IPS DF 4.7 (cell line): ENCODE measurements around the gene UPP2.

Experiments used
- DNase-seq: peaks from one replicate; pipeline ENCODE4 v3.0.0-alpha.2; 2013; ENCODE audit warnings: low spot score; ENCODE audit errors: extremely low read depth

Gene UPP2

DNA sequence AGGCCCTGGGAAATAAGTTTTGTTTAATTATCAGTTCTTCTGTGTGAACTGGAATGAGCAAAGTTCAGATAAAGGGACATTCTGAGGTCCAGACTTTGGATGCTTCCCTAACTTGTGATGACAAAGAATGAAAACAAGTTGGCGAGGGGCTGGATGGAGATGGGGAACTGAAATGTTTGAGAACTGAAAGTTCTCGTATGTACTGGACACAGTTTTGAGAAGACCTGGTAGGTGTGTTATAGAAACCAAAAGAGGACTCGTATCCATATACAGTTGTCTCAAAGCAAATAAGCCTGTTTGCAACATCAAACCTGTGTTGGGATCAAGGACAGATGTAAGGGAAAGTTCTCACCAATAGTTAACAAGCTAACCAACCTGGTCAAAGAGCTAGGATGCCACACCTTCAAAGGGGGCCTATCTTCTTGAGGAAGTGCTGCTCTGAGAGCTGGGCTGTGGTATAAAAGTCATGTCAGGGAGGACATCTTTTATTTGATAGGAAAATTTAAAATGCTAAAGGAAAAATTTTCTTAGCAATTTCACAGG, at the start of gene UPP2:
Gene UPP2, plus strand, starts transcription at position 493 of the 543 bp plus-strand sequence. CDS start 188 bp downstream, outside the sequence.
- no peak for DNase-seq

DNA sequence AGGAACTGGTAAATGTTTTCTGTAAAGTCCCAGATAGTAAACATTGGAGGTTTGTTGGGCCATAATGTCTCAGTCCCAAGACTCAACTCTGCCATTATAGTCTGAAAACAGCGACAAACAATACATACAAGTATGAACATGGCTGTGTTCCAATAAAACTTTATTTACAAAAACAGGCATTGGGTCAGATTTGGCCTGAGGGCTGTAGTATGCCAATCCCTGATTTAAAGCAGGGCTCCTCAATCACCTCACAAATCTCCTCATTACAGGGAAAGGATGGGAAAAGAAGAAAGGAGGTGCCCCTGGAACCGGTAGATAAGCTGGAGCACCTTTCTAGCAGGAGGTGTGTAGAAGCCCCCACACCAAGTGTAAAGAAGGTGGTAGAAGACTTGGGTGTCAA, 48.9 kb upstream of the UPP2 start:
- no peak for DNase-seq

DNA sequence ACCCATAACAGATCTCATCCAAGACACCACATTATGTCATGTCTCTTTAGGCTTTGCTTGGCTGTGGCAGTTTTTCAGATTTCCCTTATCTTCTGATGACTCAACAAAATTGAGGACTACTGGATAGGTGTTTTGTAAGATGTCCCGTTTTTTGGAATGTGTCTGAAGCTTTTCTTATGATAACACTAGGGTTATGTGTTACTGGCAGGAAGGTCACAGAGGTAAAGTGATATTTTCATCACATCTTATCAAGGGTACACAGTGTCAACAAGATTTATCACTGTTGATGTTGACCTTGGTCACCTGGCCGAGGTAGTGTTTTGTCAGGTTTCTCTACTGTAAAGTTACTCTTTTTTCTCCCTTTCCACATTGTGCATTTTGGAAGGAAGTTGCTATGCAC, 44.8 kb upstream of the UPP2 start:
- DNase-seq: no peak

DNA sequence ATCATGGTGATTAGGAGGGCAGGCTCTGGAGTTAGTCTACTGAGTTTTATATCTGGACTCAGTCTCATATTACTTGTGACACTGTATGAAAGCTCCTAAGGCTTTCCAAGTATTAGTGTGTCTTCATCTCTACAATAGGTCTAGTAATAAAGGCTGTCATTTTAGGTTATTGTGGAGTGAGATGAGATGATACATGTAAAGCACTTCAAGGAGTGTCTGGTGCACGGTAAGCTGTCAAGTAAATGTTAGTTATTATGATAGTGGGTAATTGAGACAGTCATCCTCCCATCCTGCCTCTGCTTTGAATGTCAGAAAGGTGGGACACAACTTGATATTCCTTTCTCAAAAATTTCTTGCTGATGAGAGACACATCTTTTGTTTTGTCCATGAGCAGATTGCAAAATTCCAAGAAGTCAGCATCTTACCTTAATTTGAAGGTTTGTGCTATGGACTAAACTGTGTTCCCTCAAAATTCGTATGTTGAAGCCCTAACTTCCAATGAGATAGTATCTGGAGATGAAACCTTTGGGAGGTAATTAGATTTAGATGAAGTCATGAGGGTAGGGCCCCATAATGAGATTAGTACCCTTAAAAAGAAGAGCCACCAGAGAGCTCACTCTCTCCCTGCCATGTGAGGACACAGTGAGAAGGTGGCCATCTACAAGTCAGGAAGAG, 41.4 kb upstream of the UPP2 start:
- no peak for DNase-seq

DNA sequence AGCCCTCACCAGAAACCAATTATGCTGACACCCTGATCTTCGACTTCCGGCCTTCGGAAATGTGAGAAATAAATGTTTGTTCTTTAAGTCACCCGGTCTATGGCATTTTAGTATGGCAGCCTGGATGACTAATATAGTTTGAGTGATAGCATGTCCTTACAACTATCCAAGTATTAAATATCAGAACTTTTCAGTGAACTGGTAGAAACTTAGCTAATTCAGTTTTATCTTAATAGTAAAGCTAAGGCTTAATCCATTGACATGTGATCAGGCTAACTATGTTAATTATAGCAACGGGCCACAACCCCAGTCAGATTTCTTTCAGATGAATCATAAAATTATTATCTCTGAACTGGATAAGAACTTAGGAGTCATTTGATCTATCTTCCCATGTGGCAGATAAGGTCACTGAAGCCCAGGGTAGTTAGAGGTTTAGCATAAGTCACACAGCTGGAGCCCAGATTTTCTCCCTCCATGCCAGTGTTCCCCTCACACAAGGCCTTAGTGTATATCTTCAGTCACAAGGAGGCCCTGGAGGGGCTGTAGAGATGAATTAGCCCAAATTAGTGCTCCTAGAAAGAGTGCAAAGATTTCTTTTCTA, 40.7 kb upstream of the UPP2 start:
- no peak for DNase-seq

DNA sequence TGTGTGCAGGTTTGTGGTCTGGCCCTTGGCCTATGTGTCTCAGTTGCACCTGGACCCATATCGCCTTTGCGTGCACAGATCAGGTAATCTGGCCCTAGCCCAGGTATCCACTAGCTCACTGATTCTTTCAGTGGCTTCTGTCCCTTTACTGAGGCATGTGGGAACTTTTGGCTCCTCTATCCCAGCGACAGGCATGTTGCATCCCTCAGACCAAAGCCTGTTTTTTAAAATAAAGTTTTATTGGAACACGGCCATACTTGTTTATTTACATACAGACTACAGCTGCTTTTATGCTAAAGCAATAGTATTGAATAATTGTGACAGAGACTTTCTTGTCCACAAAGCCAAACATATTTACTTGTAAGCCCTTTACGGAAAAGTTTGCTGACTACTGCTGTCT, 39.9 kb upstream of the UPP2 start:
- no peak for DNase-seq

DNA sequence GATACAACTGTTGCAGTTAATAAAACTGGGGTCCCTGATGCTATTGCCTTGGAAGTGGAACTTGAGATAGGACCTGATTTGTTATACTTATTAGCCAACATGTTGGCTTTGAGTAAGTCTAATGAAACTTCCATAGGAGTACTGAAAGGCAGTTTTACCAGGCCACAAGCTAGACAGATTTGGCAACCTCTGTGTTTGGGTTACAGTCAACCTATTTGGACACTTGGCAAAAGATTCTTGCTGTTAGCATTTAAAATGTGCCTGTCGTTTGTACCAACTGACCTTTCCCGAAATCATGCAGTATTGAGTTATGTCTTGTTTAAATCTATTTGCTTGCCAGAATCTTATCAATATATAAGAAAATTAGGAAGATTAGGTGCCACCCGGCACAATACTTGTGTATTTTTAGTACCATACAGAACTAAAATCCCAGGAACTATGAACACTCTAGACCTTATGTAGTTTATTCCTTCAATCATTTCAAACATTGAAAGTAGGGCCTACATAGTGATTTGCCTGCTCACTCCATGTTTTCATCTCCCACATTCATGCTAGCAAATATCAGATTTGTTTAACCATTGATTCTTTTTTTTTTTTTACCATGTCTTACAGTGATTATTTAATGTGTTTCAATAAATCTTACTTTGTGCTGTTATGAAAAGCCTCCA, 35.5 kb upstream of the UPP2 start:
- no peak for DNase-seq

DNA sequence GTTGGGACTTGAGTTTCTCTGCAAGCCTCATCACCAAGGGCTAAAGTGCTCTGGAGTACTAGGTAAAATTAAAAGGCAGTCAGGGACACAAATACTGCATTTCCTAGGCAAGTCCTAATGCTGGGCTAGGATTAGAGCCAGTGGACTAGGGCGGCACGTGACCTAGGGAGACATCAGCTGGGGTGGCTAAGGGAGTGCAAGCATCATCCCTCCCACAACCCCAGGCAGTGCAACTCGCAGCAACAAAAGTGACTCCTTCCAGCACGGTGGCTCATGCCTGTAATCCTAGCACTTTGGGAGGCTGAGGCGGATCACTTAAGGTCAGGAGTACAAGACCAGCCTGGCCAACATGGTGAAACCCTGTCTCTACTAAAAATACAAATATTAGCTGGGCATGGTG, 30.7 kb upstream of the UPP2 start:
- no peak for DNase-seq

DNA sequence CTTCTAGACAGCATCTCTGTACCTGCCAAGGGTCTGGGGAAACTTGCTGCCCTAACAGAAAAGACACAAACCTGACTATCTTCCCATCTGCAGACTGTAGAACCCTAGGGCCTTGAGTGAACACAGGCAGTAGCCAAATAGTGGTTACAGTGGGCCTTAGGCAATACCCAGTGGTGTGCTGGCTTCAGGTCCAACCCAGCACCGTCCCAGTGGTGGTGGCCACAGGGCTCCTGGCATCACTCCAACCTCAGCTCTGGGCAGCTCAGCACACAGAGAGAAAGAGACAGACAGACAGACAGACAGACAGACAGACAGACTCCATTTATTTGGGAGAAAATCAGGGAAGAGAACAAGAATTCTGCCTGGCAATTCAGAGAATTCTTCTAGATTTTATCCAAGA, 29.3 kb upstream of the UPP2 start:
- DNase-seq: no peak

DNA sequence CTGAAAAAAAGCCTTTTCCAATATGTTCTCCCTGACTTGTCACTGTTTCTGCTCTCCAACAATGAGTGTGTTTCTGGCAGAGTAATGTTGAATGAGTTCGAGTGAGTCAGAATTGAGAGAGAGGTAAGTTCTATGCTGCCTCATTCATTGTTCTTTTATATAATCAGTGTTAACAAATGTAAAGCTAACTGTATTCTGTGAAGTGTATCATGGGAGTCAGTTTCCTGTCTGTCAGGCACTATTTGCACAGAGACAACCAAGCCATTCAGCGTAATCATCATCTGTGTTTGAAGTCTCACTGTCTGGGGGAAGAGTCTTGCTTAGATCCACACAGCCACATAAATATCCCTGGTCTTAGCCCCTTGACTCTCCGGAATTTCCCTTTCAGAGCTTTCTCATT, 22.0 kb upstream of the UPP2 start:
- DNase-seq: no peak

DNA sequence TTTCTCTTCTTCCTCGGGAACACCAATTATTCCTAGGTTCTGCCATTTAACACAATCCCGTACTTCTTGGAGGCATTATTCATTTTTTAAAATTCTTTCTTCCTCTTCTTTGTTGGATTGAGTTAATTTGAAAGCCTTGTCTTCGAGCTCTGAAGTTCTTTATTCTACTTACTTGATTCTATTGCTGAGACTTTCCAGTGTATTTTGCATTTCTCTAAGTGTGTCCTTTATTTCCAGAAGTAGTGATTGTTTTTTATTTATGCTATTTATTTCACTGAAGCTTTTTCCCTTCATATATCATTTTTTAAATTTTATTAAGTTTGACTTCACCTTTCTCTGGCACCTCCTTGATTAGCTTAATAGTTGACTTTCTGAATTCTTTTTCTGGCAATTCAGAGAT, 13.6 kb upstream of the UPP2 start:
- no peak for DNase-seq

DNA sequence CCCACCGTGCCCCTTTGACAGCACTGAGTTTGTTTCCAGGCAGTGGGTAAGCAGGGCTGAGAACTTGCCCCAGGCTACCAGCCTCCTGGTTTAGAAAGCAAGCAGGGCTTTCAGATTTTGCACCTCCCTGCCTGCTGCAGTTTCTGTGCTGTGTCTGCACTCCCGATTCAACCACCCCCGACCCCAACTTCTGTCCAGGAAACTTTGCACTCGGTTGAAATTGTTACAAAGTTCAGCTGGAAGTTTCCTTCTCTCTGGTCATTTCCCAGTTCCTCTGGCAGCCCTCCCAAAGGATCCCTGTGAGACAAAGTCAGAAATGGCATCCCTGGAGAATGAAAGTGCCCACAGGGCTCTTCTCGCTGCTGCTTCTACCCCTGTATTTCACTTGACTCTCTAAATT, 12.4 kb upstream of the UPP2 start:
- no peak for DNase-seq

DNA sequence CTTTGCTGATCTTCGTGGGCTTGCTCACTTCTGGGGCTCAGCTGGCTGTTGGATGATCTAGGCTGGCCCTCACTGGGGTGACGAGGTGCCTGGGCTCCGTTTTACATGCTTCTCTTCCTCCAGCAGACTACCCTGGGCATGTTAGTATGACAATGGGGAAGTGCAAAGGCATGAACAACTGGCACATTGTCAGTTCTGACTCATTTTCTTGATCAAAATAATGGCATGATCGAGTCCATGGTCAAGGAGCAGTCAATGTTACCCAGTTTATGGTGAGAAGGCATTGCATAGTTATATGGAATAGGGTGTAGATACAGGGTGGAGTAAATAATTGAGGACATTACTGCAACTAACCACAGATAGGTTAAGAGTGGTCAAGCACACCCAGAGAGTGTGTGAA, 10.0 kb upstream of the UPP2 start:
- DNase-seq: no peak

DNA sequence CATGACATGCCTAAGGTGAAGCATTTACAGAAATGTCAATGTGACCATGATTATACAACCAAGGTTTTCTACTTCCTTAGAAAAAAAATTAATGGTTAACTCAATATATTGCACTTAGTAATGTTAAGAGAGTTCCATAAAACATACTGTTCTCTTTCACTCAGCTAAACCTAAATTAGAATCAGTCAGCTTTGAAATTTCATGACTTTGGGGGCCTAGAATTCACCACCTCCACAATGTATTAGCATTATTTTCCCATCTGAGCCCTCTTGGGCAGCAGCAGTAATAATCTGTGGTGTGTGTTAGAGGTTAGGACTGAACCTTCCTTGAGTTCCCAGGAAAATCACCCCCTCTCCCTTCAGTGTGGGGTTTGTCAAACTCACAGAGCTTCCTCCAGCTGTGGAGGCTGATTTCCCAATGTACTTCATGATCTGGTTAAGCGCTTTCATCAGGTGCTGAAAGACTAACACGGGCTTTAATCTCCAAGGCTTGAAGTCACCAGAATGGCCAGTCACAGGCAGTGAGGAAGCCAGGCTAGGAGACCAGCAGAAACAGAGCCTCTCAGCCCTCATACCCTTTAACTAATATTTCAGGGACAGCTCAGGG, 7.1 kb upstream of the UPP2 start:
- DNase-seq: no peak

DNA sequence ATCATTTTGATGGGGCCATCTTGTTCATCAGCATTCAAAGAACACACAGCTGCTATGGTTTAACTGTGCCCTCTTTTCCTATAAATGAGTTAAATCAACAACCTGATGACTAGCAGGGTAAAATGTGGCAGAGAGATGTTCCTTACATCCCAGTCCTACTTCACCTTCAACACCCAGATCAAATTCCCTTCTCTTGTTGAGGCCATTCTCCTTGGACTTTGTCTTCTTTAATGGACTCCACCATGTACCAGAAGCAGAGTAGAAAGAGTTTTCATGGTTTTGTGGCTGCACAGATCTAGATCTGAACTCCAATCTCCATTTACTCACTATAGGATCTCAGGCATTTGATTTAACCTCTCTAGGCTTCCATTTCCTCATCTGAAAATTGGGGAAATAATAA, 6.4 kb upstream of the UPP2 start:
- no peak for DNase-seq

DNA sequence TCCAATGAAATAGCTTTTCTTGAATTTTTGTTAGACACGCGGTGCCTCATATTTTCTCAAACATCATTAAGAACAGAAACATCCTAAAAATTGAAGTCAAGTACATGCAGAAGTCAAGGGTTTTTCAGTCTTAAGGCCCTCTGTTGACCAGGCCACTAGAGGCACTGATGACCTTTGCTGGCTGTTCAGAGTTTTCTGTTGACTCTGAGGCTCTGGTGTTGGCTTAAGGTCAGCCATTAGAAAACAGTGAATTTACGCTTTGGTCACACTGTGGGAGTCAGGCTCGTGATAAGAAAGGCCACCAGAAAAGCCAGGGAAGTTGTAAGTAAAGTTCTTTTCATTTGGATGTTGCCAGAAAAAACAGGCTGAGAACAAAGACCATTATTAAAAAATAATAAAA, 5.8 kb upstream of the UPP2 start:
- DNase-seq: no peak

DNA sequence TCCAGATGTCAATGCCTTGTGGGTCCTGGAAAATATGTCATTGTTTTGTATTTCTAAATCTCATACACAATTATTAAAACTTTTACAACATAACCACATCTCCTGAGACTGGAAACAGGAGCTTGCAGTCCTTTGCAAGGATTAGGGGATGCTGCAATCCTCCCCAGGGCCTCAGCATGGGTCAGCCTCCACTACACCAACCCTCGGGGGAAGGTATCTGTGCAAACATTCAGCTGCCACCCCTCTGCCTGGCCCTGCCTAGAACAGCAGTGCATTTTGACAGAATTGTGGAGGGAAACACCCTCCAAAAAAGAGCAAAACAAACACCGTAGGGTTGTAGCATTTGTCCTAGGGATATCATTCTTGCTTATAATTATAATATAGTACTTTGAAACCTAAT, 4.2 kb upstream of the UPP2 start:
- DNase-seq: no peak

DNA sequence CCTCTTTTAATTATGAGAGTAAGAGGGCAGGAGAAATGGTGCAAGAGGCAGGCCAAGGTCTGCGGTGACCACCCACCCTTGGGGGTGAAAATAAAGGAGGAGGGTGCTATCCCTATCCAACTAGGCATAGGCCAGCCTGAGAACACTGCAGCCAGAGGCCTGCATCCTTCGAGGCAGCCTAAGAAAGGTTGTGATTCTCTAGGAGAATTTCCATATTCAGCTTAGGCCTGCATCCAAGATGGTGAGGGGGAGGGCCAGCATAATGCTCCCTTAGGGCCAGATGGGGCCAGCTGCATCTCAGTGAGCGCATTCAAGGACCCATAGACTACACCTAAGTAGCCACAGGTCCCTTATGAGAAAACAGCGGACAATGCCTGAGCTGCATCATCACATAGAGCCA, 3.5 kb upstream of the UPP2 start:
- no peak for DNase-seq

DNA sequence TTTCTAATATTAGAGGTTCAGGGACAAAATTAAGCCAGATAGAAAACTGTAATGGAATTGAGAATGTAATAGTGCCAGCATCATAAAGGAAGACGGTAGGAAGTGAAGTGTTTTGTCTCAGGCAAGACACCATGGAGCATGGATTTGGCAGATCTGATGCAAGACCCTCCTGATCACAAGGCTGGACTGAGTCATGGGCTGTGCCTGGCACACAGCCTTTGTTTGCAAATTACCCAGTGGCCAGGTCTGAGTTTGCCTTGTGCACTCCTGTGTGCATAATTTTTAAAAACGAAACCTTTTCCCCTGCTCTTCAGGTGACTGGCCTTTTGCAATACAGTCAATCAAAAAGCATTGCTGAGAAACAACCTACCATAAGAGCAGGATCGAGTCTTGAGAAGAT, 2.0 kb upstream of the UPP2 start:
- DNase-seq: no peak

DNA sequence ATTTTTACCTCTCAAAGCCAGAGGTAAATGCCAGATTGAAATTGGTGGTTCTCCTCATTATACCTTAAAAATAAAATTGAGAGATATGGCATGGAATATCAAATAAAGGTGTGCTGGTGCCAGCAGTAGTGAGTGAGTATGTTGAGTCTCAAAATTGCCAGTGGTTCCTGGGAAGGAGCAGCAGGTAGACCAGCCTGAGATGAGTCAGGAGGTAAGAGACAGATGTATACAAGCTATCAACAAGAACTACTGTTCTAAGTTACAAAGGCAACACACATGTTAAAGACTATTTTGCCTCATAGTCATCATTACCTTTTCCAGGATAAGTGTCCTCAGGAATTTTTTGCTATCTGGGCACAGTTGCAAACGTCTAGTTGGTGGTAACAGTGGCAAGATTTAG, 1.3 kb upstream of the UPP2 start:
- DNase-seq: no peak

DNA sequence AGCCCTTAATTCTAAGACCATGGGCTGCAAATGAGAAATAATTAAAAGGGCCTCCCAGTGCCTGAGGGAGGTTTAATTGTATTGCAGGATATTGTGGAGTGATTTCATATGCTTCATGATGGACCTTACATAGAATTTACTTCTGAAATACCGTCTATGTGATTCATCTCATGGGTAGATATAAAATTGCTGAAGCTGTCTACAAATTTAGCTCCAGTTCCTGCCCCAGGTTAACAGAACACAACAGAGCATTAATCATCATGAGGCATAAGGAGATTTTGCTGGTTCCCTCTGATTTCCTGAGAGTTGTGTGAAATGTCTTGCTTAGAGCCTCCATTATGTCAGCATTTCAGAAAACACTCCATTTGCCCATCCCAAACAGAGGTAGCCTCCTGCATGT, 770 bp downstream of the UPP2 start:
- no peak for DNase-seq

DNA sequence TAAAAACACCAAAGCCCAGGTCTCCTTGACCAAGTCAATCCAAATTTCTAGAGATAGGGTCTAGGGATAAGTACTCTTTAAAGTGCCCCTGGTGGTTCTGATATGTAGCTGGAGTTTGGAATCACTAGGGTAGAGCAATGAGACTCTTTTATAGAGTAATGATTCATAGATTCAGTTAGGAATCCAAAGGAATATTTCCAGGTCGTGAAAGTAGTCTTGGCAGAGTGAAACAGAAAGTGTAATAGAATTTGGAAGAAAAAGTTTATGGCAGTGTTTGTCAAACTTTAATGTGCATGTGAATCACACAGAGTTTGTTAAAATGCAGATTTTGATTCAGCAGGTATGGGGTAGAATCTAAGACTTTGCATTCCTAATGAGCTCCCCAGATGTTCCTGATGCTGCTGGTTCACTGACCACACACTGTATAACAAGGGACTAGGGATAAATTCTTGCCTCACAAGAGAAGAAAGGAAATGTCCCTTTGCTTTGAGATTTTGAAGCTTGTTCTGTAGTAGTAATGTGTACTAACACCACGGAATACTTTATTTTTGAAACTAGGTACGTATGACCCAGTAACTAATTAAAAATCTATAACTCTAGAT, 1.8 kb downstream of the UPP2 start:
- DNase-seq: no peak
